IPS DF 19.7 (cell line): ENCODE results near the gene PCSK6.
"Not testable (repeated sequence)": the region's sequence is repeated elsewhere in the genome, so short reads cannot be mapped to it uniquely, and the experiment has no call there.

ENCODE experiments used
- DNase-seq: peaks from one replicate; pipeline ENCODE4 v3.0.0-alpha.2; 2013; ENCODE audit warnings: low read depth, low spot score

Gene PCSK6

DNA sequence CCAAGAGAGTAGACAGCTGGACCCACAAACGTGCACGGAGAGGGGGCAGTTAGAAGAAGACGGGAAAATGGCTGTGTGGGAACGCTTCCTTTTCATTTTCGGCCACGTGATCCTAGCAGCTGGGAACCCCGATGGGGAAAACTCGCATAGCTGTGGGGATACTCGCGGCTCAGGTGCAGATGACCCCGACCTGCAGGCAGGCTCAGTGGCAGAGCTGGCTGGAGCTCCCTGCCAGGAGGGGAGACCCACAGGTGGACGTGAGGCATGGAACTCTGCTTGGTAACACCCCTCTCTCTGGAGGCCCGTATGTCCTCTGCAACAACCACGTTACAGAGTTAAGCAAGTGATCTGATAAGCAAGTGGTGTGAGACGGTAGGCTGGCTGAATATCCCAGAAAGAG, 109.9 kb downstream of the PCSK6 start:
- no peak for DNase-seq

DNA sequence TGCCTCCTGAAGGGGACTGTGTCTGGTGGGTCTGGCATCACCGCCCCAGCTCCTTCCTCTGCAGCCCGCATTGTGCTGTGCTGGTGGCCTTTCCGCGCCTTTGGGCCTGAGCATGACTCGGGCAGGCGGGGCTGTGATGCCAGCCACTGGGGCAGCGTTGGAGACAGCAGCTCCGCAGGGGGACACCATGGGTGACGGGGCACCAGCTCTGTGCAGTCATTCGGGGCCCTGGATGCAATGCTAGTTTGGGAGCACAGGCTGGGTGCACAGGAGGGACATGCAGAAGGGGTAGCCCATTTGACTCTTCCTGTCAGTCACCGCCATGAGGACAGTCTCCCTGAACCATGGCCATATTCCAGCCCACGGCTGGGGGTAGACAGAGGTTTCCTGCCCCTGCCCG, 110.6 kb downstream of the PCSK6 start:
- DNase-seq, result no peak

DNA sequence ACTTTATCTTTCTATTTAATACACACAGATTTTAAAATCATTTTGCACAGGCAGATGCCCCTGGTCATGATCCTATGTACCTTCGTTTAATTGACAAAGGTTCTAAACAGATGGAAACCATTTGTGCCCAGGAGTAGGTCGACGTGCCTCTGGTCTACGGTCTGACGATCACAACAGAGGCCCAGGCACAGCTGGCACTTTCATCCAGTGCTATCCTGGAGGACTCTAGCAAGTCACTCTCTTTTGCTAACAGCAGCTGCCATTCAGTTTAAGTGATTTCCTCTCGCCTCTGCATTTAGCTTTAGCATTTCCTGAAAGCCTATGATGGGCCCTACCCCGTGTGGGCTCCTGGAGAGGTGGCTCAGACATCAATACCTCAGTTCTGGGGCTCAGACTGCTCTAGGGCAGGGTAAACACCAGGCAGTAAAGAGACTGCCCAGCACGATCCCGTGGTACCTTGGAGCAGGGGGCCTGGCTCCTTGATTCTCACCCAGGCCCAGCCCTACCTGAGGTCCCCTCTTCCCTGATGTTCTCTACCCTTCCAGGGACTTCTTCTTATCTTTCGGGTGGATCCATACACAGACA, 111.2 kb downstream of the PCSK6 start:
- no peak for DNase-seq

DNA sequence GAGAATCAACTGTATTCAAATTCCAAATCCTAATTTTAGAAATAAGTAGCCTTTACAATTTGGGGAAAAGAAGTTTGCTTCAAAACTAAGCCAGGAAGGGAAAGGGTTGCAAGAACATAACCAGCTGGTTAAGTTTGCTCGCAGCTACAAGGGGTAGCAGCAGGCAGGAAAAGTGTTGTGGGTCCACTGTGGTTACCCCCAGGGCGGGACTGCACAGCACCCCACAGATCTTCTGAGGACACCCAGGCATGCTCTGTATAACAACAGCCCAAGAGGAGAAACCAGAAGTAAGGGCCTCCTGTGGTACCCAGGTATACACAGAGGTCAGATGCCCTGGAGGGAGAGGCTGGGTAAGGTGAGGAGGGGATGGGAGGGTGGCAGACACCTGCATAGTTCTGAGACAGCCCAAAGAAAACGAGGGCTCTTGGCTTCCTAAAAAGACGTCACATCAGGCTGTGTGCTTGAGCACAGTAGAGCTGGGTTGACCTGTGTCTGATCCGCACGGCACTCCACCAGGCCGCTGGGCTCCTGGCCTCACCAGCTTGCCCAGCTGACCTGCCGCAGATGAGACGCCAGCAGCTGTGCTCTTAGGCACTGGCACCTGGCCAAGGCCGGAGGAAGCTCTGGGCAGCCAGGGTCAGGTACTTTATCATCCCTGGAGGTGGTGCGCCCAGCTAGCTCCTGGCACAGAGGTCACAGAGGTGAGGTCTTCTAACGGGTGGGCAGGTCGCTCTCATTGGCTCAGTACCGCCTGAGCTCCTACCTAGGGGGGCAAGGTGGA, 112.7 kb downstream of the PCSK6 start:
- DNase-seq, result no peak

DNA sequence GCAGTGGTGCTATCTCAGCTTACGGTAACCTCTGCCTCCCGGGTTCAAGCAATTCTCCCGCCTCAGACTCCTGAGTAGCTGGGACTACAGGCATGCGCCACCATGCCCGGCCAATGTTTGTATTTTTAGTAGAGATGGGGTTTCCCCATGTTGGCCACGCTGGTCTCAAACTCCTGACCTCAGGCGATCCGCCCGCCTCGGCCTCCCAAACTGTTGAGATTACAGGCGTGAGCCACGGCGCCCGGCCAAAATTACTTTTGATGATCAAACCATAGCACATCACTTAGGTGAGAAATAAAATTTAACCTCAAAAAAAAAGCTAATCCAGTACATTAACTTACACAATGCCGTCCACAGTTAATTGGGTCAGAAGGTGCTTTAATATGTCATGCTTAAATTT, 114.5 kb downstream of the PCSK6 start:
- DNase-seq, result not testable (repeated sequence)

DNA sequence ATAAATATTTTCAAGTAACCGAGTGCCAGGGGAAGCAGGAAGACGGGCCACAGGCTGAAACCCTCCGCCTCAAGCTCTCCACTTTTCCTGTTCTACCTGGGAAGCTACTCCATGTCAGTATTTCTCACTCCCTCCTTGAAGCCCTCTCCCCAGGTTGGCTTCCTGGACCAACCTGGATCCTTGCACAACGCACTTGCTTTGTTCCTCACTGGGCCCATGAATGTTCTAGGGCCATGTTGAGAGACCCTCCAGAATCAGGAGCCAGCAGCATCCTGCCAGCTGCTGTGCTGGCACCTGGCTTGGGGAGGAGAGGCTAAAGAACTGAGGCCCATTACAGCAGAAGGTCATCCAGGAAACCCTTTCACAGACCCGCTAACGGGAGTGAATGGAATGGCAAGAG, 115.2 kb downstream of the PCSK6 start:
- no peak for DNase-seq

DNA sequence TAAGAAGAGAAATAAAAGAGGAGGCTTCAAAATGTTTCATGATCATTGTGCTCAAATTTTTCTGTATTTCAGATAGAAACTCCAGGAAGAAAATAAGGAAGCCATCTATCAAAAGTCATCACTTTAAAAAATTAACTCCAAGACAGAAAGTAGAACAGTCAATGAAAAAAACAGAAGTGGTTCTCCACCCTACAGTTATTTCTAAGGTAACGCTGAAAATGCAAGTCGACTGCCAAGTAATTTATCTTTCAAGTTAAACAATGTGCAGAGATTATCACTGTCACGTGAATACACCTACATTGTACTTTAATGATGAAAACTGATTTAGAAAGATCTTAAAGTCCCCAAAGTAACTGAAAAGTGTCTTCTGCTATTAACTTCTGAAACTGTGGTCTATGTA, 115.9 kb downstream of the PCSK6 start:
- no peak for DNase-seq

DNA sequence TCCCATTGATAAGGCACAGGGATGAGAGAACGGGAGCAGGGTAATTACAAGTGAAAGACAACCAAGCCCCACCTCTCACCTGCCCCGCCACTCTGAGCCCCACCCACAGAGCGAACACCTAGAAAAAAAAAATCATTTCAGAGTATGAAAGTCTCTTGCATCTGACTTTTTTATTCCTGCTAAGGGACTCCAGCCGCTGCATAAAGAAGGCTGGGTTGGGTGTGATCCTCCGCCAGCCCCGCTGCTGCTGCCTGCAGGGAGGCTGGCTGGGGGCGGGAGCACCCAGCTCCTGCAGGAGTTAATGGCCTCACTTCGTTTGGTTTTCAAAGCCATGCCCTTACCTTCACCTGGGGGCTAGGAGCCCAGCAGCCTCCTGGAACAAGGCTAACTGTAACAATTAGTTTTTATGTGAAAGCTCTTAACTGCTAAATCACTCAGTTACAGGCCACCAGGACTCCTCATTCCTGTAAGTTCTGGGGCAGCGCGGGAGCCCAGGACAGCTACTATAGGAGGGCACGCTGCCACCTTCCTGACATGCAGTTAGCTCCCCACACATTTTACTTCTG, 116.5 kb downstream of the PCSK6 start:
- DNase-seq, result no peak

DNA sequence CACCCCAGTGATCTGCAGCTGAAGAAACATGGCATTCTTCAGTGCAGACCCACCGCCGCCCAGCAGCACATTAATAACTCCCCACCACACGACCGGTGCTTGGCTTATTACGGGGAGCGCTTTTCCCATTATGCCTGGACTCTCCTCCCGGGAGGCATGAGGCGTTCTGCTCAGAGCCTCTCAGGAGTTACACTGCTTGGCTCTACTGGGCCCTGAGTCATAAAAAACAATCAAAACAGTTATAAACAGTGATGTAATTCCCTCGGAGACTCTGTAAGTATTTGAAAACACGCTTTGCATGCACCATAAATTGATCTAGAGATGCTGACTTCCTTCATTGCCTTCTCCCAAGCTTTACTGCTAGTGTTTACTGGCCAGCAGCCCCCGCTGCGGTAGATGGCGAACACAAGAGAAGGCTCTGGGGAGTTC, 117.3 kb downstream of the PCSK6 start:
- DNase-seq, result no peak

DNA sequence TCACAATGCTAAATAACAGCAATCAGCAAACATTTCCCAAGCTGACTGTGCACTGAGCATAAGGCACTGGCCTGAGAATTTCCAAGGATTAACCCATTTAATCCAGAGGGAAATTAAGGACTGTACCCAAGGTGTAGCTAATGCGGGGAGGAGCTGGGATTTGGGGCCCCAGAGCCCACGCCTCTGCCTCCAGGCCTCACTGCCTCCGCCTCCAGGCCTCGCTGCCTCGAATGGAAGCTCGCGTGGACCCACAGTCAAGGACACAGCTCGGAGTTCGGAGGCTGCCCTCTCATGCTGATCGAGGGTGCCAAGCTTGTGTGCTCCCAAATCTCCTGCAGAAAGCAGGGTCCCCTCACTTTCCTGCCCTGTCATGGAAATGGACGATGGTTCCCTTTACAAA, 118.0 kb downstream of the PCSK6 start:
- DNase-seq, result no peak

DNA sequence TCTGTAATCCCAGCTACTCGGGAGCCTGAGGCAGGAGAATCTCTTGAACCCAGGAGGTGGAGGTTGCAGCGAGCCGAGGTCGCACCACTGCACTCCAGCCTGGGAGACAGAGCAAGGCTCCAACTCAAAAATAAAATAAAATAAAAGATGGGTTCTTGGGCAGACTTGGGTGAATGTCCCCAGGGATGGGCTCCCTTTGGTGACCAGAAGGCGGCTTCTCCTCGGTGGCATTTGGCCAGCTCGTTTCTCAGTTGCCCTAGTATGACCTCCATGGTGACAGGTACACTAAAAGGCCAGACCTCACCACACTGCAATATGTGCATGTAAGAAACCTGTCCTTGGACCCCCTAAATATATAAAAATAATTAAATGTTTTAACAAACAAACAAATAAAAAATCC, 118.4 kb downstream of the PCSK6 start:
- DNase-seq, result no peak

DNA sequence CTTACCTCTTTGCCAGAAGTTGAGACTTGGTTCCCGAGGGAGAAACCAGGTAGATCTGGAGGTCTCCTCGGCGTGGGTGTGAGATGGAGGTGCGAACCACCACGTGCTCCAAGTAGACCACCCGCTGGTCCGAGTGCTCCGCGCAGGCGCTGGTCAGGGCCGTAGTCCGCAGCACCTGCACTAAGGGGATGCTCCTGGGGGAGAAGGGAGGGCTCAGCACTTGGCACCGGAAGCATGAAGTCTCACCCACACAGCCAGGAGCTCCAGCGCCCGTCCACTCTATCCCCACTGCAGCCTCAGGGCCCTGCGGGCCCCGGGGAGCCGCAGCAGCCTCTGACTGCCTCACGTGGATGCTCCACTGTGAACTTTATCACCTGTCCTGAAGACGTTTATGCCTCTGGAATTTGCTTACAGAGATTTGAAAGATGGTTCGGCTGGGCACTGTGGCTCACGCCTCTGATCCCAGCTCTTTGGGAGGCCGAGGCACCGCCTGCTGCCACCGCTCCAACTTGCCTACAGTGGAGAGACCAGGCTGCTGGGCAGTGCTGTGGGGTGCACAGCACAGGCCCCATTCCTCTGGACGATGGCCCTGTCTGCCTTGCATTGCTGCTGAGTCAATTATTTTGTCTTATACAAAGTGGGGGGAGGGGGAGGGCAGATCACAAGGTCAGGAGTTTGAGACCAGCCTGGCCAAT, 119.0 kb downstream of the PCSK6 start:
- no peak for DNase-seq

DNA sequence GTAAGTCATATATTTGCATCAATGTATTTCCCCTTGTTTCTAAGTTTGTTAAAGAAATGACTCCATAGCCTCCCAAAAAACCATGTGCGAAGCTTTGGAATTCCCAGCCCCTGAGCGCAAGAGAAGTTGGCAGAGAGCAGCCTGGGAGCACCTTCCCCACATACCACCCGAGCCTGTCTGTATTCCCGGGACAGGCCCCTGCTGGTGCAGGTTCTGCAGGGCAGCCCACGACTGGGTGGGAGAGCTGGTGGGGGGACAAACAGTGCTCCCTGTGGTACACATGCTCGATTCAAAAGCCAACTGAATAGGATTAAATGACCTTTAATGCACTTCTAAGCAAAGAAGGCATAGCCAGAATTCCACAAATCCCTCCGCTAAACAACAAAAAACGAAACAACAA, 119.8 kb downstream of the PCSK6 start:
- DNase-seq, result no peak

DNA sequence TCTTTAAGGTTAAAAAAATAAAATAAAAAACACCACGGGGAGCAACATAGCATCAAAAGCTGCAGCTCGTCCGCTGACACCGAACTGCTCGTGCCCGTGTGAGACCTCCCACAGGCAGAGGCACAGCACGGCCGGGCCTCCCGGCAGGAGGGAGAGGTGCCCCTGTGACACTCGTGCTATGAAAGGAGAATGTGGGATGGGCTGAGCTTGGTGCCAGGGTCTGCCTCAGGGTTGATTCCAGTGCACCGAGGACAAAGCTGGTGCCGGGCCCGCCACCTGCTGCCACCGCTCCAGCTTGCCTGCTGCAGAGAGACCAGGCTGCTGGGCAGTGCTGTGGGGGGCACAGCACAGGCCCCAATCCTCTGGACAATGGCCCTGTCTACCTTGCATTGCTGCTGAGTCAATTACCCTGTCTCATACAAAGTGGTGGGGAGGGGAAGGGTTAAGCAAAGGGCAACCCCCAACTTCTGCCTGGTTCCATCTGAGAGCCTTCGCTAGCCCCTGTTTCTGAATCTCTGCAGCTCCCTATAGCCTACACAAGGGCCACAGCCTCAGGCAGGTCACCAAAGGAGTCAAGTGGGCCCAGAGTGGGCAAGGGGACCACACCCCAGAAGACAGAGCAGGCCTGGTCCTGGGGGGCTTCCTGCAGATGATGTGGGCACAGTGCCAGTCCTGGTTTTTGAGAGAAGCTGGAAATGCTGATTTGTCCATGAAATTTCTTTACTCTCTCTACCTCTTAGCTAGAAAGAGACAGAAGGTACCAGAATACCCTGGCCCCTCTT, 120.5 kb downstream of the PCSK6 start:
- DNase-seq, result no peak

DNA sequence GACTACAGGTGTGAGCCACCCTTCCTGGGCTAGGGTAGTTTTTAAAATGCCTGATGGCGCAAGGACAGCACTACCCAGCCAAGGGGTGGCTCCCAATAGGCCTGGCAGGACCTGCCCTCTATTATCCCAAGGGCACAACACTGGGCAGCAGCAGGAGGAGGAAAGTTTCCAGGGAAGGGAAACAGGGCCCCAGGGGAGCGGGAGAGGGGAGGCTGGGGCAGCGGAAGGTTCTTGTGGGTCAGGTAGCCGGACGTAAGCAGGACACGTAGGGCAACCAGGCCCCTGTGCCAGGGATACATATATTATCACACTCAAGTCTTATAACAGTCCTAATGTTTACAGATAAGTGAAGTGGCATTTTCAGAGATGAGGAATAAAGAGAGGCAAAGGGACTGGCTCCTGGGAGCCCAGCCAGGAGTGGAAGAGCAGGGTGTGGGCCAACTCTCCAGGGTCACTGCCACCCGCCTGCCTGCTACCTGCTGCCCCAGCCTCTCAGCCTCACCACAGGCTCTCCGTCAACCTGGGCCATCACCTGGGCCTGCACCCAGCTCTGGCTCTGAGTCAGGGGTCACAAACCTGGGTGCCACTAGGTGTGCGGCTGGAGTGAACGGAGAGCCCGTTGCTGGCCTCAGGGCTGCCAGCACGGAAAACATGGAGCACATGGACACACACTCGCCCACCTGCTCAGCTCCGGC, 121.3 kb downstream of the PCSK6 start:
- no peak for DNase-seq

DNA sequence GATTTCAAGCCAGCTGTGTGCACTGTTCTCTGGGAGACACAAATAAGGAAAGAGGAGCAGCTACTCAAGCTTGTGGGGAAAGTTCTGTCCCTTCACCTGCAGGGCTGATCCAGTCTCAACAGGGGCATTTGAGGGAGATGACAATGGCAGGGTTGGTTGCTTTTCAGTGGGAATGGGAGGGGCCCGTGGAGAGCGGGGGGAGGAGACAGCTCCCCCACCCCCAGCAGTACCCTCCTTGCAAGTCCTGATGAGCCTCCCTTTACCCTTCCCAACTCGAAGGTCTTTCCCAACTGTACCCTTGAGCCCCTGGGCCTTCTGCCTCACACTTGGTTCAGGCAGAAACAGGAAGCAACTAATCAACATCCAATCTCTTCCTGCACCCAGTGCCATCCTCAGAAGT, 122.7 kb downstream of the PCSK6 start:
- DNase-seq, result no peak

DNA sequence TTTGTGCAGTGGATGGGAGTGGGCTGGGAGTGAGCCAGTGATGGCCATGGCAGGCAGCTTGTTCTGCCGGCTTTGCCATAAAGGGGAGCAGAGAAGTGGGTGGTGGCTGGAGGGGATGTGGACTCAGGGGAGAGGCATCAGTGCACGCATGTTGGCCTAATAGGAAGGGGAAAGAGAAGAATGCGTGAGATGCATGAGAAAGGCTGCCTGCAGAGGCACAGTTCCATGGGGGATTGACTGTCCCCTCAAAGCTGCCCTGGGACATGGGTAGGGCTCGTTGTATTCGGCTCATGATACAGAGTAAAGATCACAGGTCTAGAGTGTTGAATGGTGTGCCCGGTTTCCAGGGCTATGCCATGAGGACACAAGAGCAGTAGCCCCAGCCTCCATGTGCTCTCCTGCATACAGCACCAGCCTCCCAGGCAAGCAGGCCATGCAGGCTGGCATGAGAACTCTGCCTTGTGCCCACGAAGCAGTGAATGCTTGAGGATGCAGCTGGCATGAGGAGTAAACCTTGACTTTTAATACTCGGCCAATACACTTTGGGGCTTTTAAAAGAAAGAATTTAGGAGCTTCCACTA, 126.4 kb downstream of the PCSK6 start:
- DNase-seq, result no peak

DNA sequence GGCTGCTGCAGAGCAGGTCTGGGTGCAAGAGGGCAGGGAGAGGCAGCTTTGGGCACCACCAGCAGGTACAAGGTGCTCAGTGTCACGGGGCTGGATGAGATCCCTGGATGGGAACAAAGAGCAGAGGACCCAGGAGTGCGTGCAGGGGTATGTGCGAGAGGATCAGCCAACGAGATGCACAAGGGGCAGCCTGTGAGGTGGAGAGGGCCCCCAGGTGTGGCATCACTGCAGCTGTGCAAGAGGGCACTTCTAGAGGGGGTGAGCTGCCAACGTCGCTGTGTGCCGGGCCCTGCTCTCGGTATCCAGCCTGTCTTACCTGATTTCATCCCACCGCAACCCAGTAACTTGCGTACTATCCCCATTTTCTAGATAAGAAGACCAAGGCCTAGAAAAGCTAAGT, 127.1 kb downstream of the PCSK6 start:
- DNase-seq, result no peak

DNA sequence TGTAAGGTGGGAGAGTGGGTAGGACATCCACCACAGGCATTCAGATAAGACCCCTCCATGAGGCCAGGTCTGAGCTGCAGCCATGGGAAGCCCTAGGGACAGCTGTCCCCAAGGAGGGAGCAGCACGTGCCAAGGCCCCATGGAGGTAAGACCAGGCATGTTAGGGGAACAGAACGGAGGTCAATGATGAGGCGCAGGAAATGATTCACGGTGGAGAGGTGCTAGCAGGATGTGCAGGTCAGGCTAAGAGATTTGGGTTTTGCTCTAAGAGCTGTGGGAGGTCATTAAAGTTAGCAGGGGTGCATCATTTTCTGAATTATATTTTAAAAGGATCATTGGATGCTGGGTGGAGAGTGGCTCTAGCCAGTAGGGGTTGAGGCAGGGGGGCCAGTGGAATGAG, 128.1 kb downstream of the PCSK6 start:
- DNase-seq, result no peak

DNA sequence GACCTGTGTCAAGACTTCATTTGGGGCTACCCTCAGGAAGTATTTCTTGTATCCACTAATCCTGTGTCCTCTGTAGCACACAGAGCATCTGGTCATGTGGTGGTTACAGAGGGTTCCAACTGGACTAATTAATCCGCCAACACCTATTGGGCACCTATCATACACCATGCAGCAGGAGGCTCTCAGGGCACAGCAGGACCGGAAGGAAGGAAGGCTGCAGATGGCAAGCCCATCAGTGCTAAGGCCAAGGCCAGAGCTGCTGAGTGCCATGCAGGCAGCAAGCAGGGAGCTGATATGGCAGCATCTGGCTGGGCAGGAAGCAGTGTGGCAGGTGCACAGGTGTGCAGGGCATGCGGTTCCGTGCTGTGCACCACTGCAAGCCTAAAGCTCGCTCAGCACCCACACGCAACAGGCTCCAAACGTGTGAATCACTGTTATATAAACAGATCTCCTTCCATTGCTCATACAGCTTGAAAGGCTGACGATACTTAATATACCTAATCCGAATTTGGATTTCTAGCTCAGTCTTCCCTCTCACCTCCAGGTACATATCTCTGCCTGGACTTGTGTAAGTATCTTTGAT, 130.1 kb downstream of the PCSK6 start:
- no peak for DNase-seq

DNA sequence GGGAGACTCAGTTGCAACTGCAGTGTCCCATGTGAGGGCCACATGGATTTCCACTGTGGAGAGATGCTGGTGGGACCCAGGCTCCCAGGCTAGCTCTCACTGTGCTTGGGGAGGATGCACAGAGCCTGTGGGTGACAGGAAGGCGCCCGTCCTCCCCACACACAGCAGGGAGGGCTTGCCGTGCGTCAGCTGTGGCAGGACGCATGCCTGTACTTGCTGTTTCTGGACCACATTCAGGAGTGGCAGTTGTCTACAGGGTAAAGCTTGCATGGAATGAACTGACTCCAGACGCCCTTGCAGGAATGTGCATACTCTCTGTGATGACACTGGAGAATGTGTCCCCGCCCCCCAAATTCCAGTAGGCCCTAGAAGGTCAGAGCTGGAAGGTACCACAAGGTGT, 130.6 kb downstream of the PCSK6 start:
- DNase-seq, result no peak
